Measurements from ENCODE around the gene CREG1. TPM values are rescaled to one million over a fixed set of nuclear protein-coding genes. Genes with fewer than 3 reads are reported as not detected.

CREG1 gene
- total RNA-seq, 1 donor from 2014 or later: 2.5 TPM

DNA sequence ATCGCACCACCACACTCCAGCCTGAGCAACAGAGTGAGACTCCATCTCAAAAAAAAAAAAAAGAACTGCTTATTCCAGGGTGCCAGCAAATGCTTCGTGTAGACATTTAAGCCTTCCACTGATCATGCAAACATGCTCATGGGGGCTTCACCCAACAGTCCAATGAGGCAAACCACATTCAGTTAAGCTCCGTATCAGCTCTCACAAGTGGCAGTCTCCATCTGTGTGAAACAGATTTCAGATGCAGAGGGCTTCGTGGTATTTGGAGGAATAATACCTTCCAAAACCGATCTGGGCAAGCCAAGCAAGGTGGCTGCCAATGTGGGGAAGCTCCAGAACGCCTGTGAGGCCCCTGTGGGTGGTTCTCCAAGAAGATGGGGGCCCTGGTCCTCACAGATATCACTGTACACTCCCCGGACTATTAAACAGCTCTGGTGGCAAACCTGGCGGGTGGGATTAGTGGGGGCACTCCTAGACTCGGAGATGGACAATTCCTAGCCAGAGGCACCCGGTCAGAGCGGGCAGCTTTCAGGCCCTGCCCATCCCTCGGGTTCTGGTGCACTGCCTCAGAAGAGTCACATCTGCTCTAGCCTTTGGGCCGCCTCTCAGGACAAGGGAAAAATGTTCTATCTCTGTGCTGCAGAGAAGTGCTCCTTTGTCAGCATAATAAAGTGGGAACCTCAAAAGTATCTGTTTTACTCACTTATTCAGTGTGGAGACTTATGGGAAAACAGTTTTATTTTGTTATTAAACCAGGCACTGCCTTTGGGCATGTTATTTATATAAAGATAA is 10.2 kb downstream of the CREG1 start:
- peaks cover 11% of the 10 kb centered on the region for H3K4me1 Mint-ChIP-seq (ENCODE audit: low read depth, unreplicated experiment)
- H3K27me3 Mint-ChIP-seq (ENCODE audit: unreplicated experiment): no peaks in the 10 kb centered on the region
- H3K4me3 Mint-ChIP-seq (ENCODE audit: unreplicated experiment): no peak overlapping the region
- H3K27ac Mint-ChIP-seq (ENCODE audit: unreplicated experiment): no peak overlapping the region
- TF ChIP-seq CTCF (IDR thresholded peaks at IDR 0.05; ENCODE audit: partially characterized antibody, unreplicated experiment): no peak
- H3K36me3 Mint-ChIP-seq (ENCODE audit: unreplicated experiment): no peaks in the 10 kb centered on the region
- H3K9me3 Mint-ChIP-seq (ENCODE audit: unreplicated experiment): no peaks in the 10 kb centered on the region
- DNase-seq: no peak

- Mint-ChIP-seq H3K4me1 (ENCODE audit: low read depth, unreplicated experiment) (peaks cover 11% of the 10 kb centered on the region), H3K9me3 (ENCODE audit: unreplicated experiment) (no peaks in the 10 kb centered on the region), H3K36me3 (ENCODE audit: unreplicated experiment) (no peaks in the 10 kb centered on the region)
Observed at GRCh38 chr1:167542109-167543032, 11.2 kb downstream of the CREG1 start.

GRCh38 chr1:167541610-167542009 is 12.0 kb downstream of the CREG1 start:
- H3K27me3 Mint-ChIP-seq (ENCODE audit: unreplicated experiment): no peaks in the 10 kb centered on the region
- no peaks in the 10 kb centered on the region for H3K36me3 Mint-ChIP-seq (ENCODE audit: unreplicated experiment)
- no peak overlapping the region for H3K27ac Mint-ChIP-seq (ENCODE audit: unreplicated experiment)
- no peak for DNase-seq
- no peaks in the 10 kb centered on the region for H3K9me3 Mint-ChIP-seq (ENCODE audit: unreplicated experiment)
- peaks cover 11% of the 10 kb centered on the region for H3K4me1 Mint-ChIP-seq (ENCODE audit: low read depth, unreplicated experiment)
- TF ChIP-seq CTCF (IDR thresholded peaks at IDR 0.05; ENCODE audit: partially characterized antibody, unreplicated experiment): no peak
- H3K4me3 Mint-ChIP-seq (ENCODE audit: unreplicated experiment): no peak overlapping the region

More at GRCh38 chr1:167542109-167543032, 11.2 kb downstream of the CREG1 start:
- no peak overlapping the region for H3K4me3 Mint-ChIP-seq (ENCODE audit: unreplicated experiment)
- H3K27me3 Mint-ChIP-seq (ENCODE audit: unreplicated experiment): no peaks in the 10 kb centered on the region
- DNase-seq: no peak
- TF ChIP-seq CTCF (IDR thresholded peaks at IDR 0.05; ENCODE audit: partially characterized antibody, unreplicated experiment): no peak
- no peak overlapping the region for H3K27ac Mint-ChIP-seq (ENCODE audit: unreplicated experiment)

DNA sequence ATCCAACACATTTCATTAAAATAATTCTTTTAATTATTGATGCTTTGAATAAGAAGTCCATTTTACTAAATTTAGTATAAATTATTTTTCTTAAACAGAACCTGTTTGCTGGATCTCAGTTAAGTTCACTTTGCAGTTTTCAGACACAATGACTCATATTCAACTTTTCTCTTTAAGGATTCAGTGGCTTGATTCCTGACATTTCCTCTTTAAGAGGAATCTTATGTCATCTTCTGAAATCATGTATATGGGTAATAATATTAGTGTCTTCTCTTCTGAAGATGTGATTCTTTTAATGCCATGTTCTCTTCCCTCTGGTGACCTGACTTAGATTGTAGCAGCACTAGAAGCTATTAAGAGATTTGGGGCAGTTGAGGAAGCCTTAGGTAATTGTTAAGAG is 12.6 kb downstream of the CREG1 start:
- no peak for DNase-seq
- Mint-ChIP-seq H3K4me1 (ENCODE audit: low read depth, unreplicated experiment) (peaks cover 11% of the 10 kb centered on the region), H3K27ac (ENCODE audit: unreplicated experiment) (no peak overlapping the region)

More for the DNA sequence above, 12.6 kb downstream of the CREG1 start:
- no peak for TF ChIP-seq CTCF (IDR thresholded peaks at IDR 0.05; ENCODE audit: partially characterized antibody, unreplicated experiment)
- H3K36me3 Mint-ChIP-seq (ENCODE audit: unreplicated experiment): no peaks in the 10 kb centered on the region
- no peaks in the 10 kb centered on the region for H3K27me3 Mint-ChIP-seq (ENCODE audit: unreplicated experiment)
- no peak overlapping the region for H3K4me3 Mint-ChIP-seq (ENCODE audit: unreplicated experiment)
- H3K9me3 Mint-ChIP-seq (ENCODE audit: unreplicated experiment): no peaks in the 10 kb centered on the region

All from glutamatergic neuron (in vitro differentiated cells).